GM21529 (cell line): Measurements from ENCODE around the gene ADK.
"Not testable (repeated sequence)": the region's sequence is repeated elsewhere in the genome, so short reads cannot be mapped to it uniquely, and the experiment has no call there.

Source experiments
- ATAC-seq: cut with Tn5 transposase; IDR thresholded peaks from one replicate; pipeline ENCODE4 v1.9.1; 2021; ENCODE audit not compliant: unreplicated experiment

ADK gene

GRCh38 chr10:74337330-74338016 lies 186.5 kb downstream of the ADK start:
- ATAC-seq: no peak

GRCh38 chr10:74342991-74343390 lies 192.0 kb downstream of the ADK start:
- ATAC-seq: no peak

DNA sequence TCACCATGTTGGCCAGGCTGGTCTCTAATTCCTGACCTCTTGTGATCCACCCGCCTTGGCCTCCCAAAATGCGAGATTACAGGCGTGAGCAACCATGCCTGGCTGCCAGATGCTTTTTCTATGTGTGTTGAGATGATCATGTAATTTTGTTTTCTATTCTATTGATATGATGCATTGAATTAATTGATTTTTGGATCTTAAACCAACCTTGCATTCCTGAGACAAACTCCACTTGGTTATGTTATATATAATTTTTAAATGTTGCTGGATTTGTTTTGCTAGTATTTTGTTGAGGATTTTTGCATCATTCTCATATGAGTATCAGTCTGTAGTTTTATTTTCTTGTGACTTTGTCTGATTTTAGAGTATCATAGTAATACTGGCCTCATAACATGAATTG lies 192.8 kb downstream of the ADK start:
- ATAC-seq: no peak

DNA sequence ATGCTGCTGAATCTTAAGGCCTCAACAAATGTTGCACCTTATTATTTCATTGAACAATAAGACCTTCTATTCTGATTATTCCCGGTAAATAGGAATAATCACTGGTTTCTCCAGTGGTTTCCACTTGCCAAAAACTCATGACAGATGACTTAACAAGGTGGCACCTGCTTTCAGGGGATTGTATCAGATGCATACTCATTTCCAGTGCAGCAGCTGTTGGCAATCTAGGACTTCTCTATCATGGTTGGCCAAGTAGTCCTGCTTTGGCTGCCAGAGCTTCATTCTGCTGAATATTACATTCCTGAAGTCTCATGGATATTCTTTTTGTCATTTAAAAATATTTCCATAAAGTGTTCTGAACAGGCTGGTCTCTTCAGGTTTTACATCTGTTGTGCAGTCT lies 193.3 kb downstream of the ADK start:
- no peak for ATAC-seq

DNA sequence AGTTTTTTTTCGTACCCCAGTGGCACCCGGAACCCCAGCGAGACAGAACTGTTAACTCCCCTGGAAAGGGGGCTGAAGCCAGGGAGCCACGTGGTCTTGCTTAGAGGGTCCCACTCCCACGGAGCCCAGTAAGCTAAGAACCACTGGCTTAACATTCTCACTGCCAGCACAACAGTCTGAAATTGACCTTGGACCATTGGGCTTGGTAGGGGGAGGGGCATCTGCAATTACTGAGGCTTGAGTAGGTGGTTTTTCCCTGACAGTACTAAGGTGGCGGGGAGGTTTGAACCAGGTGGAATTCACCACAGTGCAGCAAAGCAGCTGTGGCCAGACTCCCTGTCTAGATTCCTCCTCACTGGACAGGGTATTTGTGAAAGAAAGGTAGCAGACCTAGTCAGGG lies 196.5 kb downstream of the ADK start:
- ATAC-seq: no peak

DNA sequence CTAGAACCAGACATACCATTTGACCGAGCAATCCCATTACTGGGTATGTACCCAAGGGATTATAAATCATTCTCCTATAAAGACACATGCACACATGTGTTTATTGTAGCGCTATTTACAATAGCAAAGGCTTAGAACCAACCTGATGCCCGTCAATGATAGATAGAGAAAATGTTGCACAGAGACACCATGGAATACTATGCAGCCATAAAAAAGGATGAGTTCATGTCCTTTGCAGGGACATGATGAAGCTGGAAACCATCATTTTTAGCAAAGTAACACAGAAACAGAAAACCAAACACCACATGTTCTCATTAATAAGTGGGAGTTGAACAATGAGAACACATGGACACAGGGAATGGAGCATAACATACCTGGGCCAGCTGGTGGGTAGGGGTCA lies 202.0 kb downstream of the ADK start:
- not testable (repeated sequence) for ATAC-seq

- ATAC-seq: no peak
Observed at GRCh38 chr10:74361678-74362077, 210.7 kb downstream of the ADK start.

GRCh38 chr10:74363727-74364126 lies 212.7 kb downstream of the ADK start:
- ATAC-seq: no peak

GRCh38 chr10:74365109-74365508 lies 214.1 kb downstream of the ADK start:
- ATAC-seq: no peak

DNA sequence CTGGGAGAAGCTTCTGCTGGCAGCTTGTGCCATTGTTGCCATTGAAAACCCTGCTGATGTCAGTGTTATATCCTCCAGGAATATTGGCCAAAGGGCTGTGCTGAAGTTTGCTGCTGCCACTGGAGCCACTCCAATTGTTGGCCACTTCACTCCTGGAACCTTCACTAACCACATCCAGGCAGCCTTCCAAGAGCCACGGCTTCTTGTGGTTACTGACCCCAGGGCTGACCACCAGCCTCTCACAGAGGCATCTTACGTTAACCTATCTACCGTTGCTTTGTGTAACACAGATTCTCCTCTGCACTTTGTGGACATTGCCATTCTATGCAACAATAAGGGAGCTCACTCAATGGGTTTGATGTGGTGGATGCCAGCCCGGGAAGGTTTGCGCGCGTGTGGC lies 220.7 kb downstream of the ADK start:
- no peak for ATAC-seq

- no peak for ATAC-seq
Observed at GRCh38 chr10:74373059-74373458, 222.0 kb downstream of the ADK start.

DNA sequence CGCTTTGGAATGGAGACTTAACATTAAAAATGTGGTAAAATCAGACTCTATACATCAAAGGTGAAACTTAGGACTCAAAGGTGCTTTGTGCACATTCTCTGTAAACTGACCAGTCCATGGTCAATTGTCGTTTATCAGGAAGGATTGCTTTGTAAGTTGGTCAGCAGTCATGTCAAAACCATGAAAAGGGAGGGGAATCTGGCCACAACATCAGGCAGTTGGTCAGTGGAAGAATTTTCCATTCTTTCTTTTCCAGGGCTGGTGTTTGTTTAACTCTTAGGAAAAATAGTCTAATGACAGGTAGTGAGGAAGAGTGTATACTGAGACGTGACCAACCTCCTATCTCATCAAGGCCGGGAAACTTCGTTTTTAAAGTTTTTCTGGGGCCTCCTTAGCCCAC lies 226.5 kb downstream of the ADK start:
- ATAC-seq: no peak

GRCh38 chr10:74379474-74379873 lies 228.5 kb downstream of the ADK start:
- ATAC-seq: no peak

DNA sequence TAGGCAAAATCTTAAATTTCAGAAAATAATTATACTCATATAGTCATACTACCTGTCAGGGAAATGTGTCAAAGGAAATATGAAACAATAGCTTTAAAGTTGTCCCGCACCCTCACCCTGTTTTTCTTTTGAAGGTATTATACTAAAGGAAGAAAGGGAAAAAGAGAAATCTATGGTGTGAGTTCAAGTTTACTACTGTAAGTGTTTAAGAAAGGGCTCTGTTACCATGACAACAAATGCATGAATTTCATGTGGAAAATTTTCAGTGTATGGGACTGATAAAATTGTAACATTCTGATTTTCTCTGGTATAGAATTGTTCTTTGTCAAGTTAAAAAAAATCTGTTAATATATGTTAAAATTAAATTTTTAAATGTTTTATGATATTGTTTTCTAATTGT lies 229.8 kb downstream of the ADK start:
- ATAC-seq: no peak

- ATAC-seq: no peak
Observed at GRCh38 chr10:74381291-74381853, 230.4 kb downstream of the ADK start.

DNA sequence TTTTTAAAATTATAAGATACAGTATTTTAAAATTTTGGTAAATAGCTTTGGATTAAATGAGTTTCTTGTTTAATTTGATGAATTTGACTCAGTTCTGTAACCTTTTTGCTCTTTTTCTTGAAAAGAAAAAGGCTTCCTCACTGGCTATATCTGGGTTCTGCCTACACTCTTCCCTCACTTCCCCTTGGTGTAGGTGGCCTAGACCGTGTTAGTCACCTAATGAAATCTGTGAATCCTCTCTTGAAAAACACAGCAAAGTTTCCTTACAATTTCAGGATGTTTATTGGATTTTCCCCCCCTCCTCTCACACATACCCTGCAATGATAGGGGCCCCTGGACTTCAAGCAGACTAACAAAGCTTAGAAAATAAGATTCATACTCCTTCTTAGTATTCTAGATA lies 231.6 kb downstream of the ADK start:
- no peak for ATAC-seq

GRCh38 chr10:74383642-74384041 lies 232.6 kb downstream of the ADK start:
- ATAC-seq: no peak

- no peak for ATAC-seq
Observed at GRCh38 chr10:74384615-74385183, 233.7 kb downstream of the ADK start.

GRCh38 chr10:74388801-74389200 lies 237.8 kb downstream of the ADK start:
- ATAC-seq: no peak

DNA sequence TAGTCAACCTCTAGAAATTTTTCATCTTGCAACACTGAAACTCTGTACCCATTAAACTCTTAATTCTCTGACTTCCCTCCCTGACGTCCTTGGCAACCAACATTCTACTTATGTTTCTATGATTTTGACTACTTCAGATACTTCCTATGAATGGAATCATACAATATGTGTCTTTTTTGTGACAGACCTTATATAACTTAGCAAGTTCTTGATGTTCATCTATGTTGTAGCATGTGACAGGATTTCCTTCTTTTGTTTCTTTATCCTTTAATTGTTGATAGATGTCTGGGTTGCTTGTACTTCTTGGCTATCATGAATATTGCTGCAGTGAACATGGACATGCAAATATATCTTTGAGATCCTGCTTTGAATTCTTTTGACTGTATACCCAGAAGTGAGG lies 240.8 kb downstream of the ADK start:
- ATAC-seq: no peak

- no peak for ATAC-seq
Observed at GRCh38 chr10:74394416-74394969, 243.5 kb downstream of the ADK start.

DNA sequence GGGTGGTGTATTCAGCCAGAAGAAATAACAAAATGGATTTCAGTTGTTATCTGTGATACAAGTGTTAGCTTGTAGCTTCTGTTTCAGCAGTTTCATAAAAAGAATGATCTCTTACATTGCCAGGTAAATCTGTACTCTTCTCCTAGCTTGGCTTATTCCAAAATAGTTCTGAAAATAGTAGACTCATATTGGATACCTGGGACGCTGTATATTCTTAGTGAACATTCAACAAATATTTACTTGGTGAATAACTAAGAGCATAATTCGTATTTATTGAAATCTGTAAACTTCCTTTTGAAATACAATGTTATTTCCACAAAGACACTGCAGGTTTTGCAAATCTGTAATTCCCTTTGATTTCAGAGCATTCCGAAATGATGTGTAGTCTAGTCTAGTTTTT lies 249.2 kb downstream of the ADK start:
- ATAC-seq: no peak
